Left ventricle myocardium inferior (tissue), 1 donor: ENCODE data around the gene NDUFV2. TPM values are rescaled to one million over a fixed set of nuclear protein-coding genes. Genes with fewer than 3 reads are reported as not detected.

Experiments
- DNase-seq: peaks from one replicate; pipeline ENCODE4 v3.0.0-alpha.2; 2020
- H3K27ac ChIP-seq: fragments of 200-600 bp; replicated peaks from 2 replicates; pipeline ENCODE4 v1.8.0; 2021
- H3K27me3 ChIP-seq: fragments of 200-600 bp; 2 replicates; pipeline ENCODE4 v1.8.0; 2021; ENCODE audit warnings: low read depth
- H3K36me3 ChIP-seq: fragments of 200-600 bp; 2 replicates; pipeline ENCODE4 v1.8.0; 2021
- H3K4me1 ChIP-seq: fragments of 200-600 bp; 2 replicates; pipeline ENCODE4 v1.8.0; 2021
- H3K4me3 ChIP-seq: fragments of 200-600 bp; 2 replicates; pipeline ENCODE4 v1.8.0; 2021; ENCODE audit warnings: mild to moderate bottlenecking, moderate library complexity
- H3K9me3 ChIP-seq: fragments of 200-600 bp; replicated peaks from 2 replicates; pipeline ENCODE4 v1.8.0; 2021
- CTCF ChIP-seq: fragments of 200-600 bp; IDR thresholded peaks from 2 replicates; pipeline ENCODE4 v1.8.0; 2021; ENCODE audit warnings: antibody characterized with exemption, mild to moderate bottlenecking, borderline replicate concordance
- intact Hi-C: fragments of 100-400 bp; cut with micrococcal nuclease; formaldehyde crosslinking; loops from one replicate; pipeline ENCODE4 v1.11.0; 2022
- total RNA-seq: library from RNA; stranded (reverse); fragmentation: NEBNext Ultra II Directional; extraction: Animal tissue kit (Norgen Biotek cat#: 25700); gene quantifications from one replicate; pipeline ENCODE4 v1.2.1, GENCODE V29; 2021
- donor health status: DM: no; HTN: yes; CAD: no; lungs with severe emphysema.

Gene NDUFV2
- total RNA-seq, 1 donor from 2014 or later = 455 TPM

GRCh38 chr18:9136315-9137155 lies 34.0 kb downstream of the NDUFV2 start, which contains the start of gene ANKRD12:
TSS of gene ANKRD12 (plus strand) at chr18:9136781. CDS start at chr18:9182433, 45,652 bp downstream.
- Histone ChIP-seq H3K27ac (peak within 1 kb of the TSS; percentile 99), H3K4me1 (peaks cover 59% of the 10 kb centered on the region), H3K9me3 (no peaks in the 10 kb centered on the region), H3K4me3 (peak within 1 kb of the TSS; percentile 86), H3K36me3 (peaks cover 30% of the 10 kb centered on the region), H3K27me3 (no peaks in the 10 kb centered on the region)
- intact Hi-C loops = no loop called here
- no peak for TF ChIP-seq CTCF
- DNase-seq = peak; percentile 98

GRCh38 chr18:9137168-9138066 lies 34.9 kb downstream of the NDUFV2 start:
- Histone ChIP-seq H3K27me3 (no peaks in the 10 kb centered on the region), H3K4me3 (peak overlapping the region; percentile 86), H3K4me1 (peaks cover 68% of the 10 kb centered on the region), H3K36me3 (peaks cover 22% of the 10 kb centered on the region), H3K27ac (peak overlapping the region; percentile 99), H3K9me3 (no peaks in the 10 kb centered on the region)
- TF ChIP-seq CTCF = no peak
- DNase-seq = peak; percentile 71
- intact Hi-C loops = no loop called here

DNA sequence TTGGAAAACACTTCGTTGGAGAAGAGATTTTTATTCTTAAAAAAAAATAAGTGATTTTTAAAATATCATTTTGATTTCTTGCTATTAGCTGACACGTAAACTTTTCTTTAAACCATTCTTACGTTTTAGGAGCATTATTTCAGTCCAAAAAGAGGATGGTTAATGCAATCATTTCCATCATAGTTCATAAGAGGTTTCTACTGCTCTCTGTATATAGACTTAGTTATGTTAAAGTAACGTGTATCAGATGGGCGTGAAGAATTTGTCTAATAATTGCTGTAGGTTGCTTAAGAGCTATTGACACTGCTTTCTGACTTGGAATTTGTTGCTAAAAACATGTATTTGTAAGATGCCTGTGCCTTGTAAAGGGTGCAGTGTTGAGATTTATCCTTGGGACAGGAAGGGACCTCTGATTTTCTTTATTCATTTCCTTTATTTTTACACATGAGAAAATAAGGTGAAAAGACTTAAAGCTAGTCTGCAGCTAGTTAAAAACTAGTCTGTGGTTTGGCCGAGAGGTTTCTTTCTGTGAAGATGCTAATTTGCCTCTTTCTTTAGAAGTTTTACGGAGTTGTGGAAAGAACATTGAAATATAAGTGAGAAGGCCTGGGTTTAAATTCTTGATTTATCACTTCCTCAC lies 37.0 kb downstream of the NDUFV2 start:
- H3K4me1 ChIP-seq = peaks cover 84% of the 10 kb centered on the region
- DNase-seq = no peak
- TF ChIP-seq CTCF = no peak
- no peaks in the 10 kb centered on the region for H3K27me3 ChIP-seq
- intact Hi-C loops = no loop called here
- H3K9me3 ChIP-seq = no peaks in the 10 kb centered on the region
- peak overlapping the region; percentile 99 for H3K27ac ChIP-seq
- peak overlapping the region; percentile 86 for H3K4me3 ChIP-seq
- H3K36me3 ChIP-seq = peaks cover 6% of the 10 kb centered on the region

GRCh38 chr18:9140381-9140780 lies 37.9 kb downstream of the NDUFV2 start:
- DNase-seq = no peak
- Histone ChIP-seq H3K27ac (peak overlapping the region; percentile 99), H3K27me3 (no peaks in the 10 kb centered on the region), H3K36me3 (no peaks in the 10 kb centered on the region), H3K4me1 (peaks cover 85% of the 10 kb centered on the region), H3K9me3 (no peaks in the 10 kb centered on the region), H3K4me3 (peak overlapping the region; percentile 86)
- TF ChIP-seq CTCF = no peak
- intact Hi-C loops = no loop called here

GRCh38 chr18:9140984-9141383 lies 38.5 kb downstream of the NDUFV2 start:
- Histone ChIP-seq H3K4me1 (peaks cover 85% of the 10 kb centered on the region), H3K36me3 (no peaks in the 10 kb centered on the region), H3K4me3 (no peak overlapping the region), H3K27ac (no peak overlapping the region), H3K27me3 (no peaks in the 10 kb centered on the region), H3K9me3 (no peaks in the 10 kb centered on the region)
- DNase-seq = no peak
- TF ChIP-seq CTCF = no peak
- intact Hi-C loops = no loop called here
